ENCODE measurements around the gene SLC40A1.
A peak's percentile ranks its signal among the peaks of the same experiment; 100 is the strongest.

The SLC40A1 gene

DNA sequence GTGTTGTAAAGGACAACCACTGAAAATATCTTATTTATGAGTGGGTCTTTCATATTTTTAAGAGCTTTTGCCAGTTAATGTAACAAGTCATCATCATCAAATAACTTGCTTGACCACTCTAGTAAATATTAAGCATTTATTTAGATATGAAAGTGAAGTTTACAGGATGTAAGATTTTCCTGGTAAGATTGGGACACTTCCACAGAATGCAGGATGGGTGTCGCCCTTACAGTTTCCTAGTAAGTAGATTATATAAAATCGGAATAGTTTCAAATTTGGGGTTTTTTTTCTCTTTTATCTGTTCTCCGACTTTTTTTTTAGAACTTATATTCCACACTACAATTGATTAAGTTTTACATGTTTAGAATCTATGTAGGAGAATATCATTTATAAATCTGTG, 14.8 kb upstream of the SLC40A1 start:
- no peak for DNase-seq

DNA sequence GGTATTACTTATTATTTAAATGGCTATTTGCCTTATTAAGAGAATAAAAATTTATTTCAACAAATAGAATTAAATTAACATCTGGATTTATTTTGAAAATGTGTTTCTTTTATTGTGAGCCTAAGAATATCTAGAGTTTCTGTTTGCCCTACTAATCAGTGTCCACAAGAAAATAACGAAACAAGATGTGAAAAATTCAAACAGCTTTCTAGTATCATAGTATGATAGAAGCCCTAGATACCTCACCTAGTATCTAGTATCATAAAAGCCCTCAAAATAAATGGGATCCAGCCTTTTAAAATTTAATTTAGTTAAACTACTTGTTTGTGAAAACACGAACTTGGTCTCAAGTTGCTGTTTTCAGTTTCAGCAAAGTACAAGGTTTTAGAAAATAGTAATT, 13.7 kb upstream of the SLC40A1 start:
- DNase-seq = no peak

DNA sequence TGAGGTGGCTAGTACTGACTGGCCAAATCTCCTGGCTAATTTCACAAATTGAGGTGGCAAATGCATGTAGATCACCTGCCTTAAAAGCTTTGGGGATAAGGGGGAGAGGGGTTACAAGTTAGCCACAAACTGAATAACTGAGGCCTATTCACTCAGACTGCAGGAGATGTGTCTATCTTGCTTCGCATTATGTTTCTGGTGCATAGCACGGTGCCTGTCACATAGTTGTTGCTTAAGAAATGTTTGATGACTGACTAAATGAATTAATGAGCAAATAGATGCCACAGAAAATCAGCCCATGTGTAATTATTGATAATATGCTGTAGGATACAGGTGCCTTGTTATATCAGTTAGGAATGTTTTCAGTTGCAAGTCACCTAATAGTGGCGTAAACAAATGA, 12.5 kb upstream of the SLC40A1 start:
- DNase-seq = no peak

DNA sequence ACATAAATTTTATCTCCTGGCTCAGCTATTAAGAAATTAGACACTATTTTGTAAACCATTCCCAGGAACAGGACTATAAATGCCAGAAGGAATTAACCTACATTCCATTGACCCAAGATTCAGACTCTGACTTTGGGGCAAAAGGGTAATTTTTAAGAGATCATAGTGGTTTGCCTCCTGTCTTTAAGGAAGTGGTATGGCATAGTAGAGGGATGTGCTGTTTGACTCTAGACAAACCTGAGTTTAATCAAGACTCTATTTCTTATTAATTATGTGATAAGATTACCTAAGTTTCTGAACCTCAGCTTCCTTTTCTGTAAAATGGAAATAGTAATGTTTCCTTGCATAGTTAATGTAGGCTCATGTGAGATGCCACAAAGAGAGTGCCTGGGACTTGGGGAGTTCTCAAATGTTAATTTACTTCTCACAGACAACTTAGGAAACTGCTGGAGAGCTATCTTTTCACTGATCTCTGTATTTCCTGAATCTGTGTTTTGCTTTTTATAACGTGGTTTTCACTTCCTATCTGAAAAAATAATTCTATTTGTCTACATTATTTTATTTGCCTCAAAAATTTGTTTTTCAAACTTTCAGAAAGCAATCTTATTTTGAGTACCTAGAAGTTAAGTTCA, 11.9 kb upstream of the SLC40A1 start:
- DNase-seq = no peak

DNA sequence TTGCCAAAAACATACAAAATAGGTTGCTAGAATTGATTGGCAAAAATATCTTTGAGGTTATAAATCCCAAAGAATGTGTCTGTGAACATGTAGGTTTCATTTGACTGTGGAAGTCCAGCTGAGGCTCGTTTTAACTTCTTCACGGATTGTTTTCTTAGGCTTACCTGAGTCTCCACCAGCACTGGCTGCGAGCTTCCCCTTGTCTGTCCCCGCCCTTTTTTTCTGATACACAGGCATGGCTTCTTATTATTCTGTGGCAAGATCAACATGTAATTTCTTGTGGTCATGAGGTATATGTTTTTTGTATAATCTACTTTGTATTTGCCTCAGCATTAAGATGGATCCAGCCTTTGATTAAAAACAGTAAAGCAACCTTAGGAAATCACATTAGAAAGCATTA, 7.2 kb upstream of the SLC40A1 start:
- no peak for DNase-seq

DNA sequence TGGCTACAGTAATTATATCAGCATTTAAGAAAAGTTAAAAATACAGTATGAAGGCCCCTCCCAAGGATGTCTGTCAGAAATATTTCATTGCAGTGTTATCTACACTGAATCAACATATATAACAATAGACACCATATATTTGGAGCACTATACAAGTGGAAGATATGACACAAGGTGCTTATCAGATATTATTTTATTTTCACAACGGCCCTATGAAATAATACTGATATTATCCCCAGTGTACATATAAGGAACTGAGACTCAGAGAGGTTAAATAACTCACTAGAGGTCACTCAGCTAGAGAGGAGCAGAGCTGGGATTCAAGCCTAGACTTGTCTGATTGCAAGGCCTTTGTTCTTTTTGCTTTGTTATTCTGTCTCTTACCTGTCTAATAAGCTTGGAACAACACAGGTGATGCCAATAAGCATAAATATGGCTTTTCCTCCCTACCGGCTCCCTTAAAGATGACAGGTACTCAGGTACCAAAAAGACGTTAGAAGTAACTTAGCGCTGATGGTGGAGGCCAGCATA, 4.7 kb upstream of the SLC40A1 start:
- peak; percentile 29 for DNase-seq

DNA sequence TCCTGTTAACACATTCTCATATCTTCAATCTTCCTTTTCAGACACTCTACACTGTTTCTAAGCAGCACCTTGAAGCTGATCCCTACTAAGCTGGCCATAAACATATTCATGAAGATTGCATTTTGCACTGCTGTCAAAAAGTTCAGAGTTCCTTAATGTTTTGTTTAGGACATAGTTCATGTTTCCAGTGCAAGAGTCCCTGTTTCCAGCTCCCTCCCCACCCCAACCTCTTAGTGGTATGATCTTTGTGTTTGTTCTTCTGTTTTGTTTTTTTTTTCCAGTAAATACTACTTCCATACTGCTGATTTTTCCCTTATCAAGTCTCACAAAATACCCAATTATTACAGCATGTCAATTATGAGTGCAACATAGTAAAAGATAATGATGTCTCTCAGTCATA, 4.1 kb upstream of the SLC40A1 start:
- no peak for DNase-seq

DNA sequence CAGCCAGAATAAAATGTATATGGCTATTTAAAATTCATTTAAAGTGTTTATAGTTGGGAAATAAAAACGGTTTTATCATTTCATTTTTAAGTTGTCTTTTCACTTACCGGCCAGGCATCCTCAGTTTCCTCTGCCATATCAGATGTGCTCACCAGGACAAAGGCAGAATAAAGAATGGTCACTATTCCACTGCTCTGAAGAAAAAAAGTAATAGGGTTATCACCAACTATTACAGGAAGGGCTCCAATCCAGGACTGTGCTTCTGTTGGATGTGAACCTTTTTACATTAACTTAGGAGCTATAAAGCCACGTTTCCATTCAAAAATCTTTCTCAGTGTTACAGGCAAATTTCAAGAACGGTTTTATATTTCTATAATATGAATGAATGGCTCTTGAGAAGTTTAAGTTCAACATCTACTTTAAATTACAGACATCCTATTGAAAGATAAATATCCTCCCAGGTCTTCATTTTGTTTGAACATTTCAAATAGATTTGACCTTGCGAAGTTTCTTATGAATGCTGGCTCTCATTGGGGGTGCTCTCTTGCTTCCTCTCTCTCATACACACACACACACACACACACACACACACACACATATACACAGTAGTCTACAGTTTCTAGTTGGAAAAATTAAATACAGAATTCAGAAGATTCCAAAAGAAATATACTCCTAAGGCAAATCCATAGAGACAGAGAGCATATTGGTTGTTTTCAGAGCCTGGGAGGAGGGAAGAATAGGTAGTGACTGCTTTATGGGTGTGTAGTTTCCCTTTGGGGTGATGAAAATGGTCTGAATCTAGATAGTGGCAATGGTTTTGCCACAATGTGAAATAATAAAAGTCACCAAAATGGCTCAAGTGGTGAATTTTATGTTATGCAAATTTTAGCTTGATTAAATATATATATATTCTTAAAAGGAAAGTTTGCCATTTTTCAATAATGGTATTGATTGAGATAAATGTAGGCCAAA, 2.9 kb upstream of the SLC40A1 start:
- no peak for DNase-seq

DNA sequence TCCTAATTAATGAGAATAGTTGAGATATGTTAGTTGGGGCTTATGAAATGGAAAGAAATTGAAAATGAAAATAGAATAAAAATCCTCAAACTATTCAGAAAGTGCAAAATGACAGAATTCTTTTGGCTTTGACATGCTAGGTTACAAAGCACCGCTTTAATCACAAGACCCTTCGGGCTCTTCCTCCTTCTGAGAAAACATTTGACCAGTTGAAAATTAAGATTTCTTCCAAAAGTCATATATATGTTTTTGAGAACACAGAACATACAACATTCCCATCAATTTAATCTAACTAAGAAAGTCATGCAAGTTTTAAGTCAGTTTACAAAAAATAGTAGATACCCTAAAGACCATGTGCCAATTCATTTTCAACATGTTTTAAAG, 2.2 kb upstream of the SLC40A1 start:
- no peak for DNase-seq

DNA sequence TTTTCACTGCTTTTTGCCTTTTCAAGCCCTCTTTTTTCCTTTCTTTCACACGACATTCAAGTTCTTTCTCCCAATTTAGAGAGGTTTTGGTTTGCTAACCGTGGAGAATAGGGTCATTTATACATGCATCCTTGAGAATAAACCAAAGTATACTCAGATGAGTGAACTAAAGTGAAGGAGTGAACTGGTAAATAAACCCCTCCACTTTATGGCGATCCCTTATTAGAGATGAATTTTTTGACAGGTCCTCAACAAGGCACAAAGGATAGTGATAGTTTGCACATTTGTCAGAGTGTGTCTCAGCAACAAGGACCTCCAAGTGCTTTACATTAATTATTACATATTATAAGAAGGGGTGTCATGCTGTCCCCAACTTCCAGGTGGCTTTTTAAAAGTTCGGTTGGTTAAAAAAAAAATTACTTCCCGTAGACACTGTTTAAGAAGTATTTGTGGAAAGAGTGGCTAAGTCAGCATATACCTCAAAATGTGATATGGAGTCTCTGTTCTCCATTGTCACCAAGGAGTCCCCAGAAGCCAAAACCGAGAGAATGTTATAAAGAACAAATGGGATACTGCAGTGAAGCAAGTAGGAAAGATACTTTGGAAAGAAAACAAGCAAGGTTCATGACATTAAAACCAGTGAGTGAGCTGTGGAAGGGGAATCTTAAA, 1.7 kb upstream of the SLC40A1 start:
- no peak for DNase-seq

DNA sequence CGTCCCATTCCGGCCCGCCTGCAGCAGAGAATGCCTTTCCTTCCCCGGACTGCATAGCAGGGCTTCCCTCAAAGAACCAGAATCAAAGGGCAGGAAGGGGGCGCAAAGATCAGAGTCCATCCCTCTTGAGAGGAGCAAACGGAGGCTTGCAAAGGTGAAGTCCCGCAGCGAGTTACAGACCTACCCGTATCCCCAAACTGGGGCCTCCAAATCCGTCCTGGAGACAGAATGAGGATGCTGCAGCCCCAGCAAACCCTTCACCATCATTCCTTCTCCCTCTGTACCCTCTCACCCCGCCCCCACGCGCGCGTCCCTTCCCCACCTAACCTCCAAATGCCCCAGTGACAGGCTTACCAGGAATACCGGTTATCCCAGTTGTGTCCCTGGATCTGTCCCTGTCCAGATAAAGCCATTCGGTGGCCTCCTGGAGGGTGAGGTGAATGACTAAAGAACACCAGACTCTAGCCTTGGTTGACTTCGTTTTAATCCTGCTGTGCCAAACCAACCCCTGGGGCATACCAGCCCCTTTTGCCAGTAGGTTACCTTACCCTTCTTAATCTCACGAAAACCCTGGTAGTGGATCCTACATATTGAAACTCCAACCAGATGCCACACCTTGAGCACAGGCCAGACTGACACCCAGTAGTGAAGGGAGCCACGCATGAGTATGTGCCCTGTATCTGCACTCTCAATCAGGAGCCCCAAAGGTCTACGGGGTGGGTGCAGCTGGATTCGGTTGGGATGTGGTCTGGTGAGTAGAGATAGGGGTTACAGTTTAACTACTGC, 961 bp upstream of the SLC40A1 start:
- no peak for DNase-seq

DNA sequence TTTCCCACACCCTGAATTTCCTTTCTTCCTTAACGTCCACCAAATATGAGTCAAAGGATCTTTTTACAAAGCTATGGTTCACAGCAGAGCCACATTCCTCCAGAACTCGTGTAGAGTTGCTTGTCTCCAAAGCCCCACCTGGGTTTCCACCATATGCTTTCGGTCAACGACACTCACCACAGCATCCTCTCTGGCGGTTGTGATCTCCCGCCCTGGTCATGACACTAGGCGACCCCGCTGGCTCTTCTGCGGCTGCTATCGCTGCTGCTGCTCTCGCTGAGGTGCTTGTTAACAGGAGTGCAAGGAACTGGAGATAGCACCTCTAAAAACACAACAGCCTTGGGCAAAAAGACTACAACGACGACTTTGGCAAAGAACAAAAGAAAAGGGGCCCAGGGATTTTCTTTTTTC, 340 bp downstream of the SLC40A1 start:
- no peak for DNase-seq

DNA sequence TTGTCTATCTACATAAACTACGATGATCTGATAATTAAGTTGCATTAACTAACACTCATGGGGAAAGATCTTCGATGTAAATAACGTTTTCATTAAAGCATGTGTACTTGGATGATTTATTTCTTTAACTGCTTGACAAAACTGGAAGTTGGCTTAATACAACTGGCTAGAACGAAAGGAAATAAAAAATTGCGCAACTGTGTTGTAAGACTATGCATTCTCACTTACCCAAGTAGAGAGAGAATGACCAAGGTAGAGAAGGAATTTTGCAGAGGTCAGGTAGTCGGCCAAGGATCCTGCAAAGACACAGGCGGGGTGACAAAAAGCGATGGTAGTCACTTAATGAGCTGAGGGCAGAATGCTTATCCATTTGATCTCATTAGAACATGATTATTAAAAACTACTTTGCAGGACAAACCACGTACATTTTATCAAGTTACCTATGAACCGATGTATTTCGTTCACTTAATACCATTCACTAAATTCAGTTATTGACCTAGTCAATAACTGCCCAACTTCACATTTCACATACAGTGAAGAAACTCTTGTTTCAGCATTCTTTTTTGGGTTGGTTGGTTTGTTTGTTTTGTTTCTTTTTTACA, 900 bp downstream of the SLC40A1 start:
- DNase-seq = no peak

DNA sequence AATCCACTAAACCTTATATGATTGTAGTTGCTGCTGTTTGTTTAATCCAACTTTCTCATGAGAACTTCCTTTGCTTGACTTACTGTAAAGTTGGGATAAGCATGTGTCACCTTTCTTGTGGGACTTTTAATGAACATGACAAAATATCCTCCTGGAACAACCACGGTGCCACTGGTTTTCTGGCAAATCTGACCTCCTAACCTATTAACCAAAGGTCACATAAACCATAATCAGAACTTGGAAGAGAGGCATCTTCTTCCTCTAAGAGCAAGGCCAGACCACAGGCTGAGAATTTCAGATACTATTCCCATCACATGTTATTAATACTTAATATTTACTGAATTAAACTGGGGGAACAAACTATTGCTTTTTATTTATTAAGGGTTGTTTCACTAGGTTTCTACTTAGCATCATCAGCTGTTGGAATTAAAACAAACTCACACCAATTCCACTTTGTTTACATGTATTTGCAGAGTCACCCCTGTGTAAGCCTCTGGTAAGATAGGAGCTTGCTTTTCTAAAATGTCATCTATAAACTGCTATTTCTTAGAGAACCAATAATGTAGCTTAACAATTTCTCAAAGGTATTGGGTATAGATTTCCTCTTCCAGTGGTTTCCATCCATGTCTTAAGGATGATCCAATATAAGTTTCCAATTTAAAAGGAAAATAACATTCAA, 2.2 kb downstream of the SLC40A1 start:
- DNase-seq = no peak

DNA sequence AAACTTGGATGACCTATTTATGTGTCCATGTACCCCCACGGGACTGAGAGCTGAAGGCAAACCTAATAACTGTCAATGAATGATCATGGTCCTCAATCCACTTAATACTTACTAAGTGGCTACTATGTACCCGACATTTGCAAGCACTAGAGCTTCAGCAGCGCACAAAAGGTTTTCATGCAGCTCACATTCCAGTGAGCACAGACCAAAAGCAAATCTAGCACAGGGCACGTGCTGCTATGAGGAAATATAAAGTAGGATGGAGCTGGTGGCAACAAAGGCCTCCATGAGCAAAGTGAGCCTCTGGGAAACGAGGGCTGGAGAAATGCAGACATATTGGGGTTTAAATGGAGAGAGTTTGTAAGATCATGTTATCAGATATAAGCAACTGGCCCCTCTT, 3.5 kb downstream of the SLC40A1 start:
- no peak for DNase-seq

DNA sequence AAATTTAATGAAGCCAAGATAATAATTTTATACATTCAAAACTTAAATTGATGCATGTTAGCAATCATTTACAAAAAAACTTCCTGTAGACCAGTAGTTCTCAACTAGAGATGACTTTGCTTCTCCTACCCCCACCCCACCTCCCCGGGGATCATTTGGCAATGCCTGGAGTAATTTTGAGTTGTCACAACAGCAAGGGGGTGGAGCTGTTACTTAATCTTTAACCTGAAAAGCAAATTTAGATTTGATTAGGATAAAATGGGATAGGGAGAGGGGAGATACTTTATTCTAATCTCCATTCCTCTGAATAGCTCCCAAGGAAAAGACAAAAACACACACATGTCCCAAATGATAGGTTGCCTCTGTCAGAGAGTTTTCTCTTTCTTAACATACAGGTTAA, 4.2 kb downstream of the SLC40A1 start:
- no peak for DNase-seq

DNA sequence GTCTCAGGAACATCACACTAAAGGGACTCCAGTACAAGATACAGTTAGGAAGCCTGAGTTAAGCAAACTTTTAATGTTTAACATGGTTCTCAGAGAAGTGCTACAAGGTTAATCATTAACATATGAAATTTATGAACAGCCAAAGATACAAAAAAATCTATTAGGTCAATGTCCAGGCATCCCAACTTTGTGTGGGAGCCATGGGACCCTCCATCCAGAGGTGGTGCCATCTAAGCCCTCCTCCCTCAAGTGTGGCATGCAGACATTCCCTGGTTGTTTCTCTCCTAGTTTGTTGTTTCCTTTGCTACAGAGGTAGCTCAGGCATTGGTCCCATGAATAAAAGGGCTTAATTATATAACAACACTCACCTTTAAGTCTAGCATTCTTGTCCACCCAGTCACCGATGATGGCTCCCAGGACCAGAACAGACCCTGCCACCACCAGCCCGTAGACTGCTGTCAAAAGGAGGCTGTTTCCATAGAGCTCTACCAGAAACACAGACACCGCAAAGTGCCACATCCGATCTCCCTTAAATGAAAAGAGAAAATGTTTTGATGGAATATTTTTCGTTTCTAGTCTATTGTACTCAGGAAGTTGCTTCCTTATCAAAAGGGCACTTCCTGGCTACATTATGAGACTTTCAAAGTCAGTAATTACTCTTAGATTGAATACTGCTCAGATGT, 5.7 kb downstream of the SLC40A1 start:
- no peak for DNase-seq

DNA sequence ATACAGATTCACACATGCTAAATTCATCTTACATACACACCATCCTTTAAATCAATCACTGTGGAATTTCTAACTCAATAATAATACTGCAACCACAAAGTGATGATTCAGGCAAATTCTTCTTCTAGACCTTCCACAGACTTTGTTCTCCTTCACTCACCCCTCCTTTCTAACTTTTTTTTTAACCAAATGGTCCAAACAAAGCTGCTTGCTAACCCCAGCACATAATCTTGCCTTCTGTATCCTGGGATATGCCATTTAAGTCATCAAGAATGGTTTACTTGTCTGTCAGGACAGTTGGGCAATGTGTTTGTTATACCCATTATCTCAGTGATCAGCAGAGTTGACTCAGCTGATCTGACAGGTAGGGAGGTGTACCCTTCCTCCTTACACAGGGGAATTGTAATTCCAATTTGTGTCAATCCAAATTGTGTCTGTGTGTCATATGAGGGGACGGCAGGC, 10.0 kb downstream of the SLC40A1 start:
- no peak for DNase-seq

DNA sequence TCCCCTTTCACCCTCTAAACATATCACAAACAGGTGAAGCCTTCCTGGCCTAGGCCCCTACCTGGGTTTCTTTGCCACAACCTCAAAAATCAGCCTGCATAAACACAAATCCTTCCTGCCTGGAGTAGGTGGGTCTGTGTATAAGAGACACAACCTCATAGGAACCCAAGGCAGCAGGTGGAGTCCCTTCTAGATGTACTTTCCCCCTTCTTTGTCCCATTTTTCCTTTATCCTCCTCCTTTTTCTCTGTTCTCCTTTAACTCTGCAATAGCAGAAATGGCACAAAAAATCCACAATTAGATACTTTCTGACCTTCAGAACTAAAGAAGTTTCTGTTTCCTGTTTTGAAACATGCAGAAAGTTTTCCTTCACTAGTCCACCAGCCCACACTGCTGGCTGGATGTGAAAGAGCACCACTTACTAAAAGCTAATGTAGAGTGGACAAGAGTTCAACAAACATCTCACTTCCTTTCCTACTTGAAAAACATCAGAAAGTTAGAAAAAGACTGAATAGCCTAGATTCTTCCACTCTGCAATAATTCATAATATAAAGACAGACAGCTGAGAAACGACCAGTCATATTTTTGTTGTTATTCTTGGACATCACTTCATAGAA, 11.2 kb downstream of the SLC40A1 start:
- no peak for DNase-seq

DNA sequence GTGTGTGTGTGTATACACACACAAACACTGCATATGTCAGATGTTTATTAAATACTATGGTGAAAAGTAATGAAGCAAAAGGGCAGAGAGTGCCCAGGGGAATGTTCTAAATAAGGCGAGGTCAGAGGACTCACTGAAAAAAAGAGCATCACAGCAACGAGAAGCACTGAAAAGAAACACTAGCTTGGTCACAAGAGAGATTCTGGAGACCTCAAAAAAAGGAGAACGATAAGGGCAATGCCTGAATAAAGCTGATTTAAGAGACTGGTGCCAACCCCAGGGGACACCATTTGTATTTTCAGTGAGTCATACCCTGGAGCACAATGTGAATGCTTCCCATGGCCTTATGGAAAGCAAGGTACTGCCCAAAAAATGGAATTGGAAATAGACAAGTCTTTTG, 14.5 kb downstream of the SLC40A1 start:
- DNase-seq = no peak

Measured in NCI-H69 (cell line).